CD4-positive, alpha-beta T cell treated with Interferon alpha-2 for 1 hour (primary cell): Measurements from ENCODE around the gene CEACAM19.

ENCODE experiments used
- DNase-seq, 2 donors: peaks; one replicate each; pipeline ENCODE4 v3.0.0-alpha.2; 2020 to 2022

Gene CEACAM19

GRCh38 chr19:44723952-44724319, 52.7 kb downstream of the CEACAM19 start:
- peak; percentile 84 to 87 for DNase-seq

GRCh38 chr19:44725251-44725650, 54.0 kb downstream of the CEACAM19 start:
- DNase-seq, result no peak

- DNase-seq, result no peak
Observed at GRCh38 chr19:44725684-44726083, 54.4 kb downstream of the CEACAM19 start.

GRCh38 chr19:44726465-44726864, 55.2 kb downstream of the CEACAM19 start:
- no peak for DNase-seq

- no peak for DNase-seq
Observed at GRCh38 chr19:44728178-44728577, 56.9 kb downstream of the CEACAM19 start.

GRCh38 chr19:44729516-44730033, 58.3 kb downstream of the CEACAM19 start:
- no peak for DNase-seq

GRCh38 chr19:44731081-44731480, 59.8 kb downstream of the CEACAM19 start:
- no peak for DNase-seq

- DNase-seq, result no peak
Observed at GRCh38 chr19:44731622-44732021, 60.3 kb downstream of the CEACAM19 start.

GRCh38 chr19:44732235-44733014, 61.1 kb downstream of the CEACAM19 start:
- DNase-seq, result no peak
